Thymus (tissue), 11 donors: ENCODE data around the gene ELAVL1. TPM values are rescaled to one million over a fixed set of nuclear protein-coding genes. Genes with fewer than 3 reads are reported as not detected.
"Not testable (repeated sequence)": the region's sequence is repeated elsewhere in the genome, so short reads cannot be mapped to it uniquely, and the experiment has no call there.

Experiments
- DNase-seq, 9 donors: peaks; one replicate each; pipeline ENCODE4 v3.0.0-alpha.2; 2013; ENCODE audit warnings: low spot score in 9 of 9, low read depth in 6 of 9, missing footprints in 1 of 9
- H3K27ac ChIP-seq, 2 donors: one replicate each; pipeline ENCODE4 v1.5.1; 2013; ENCODE audit warnings: control low read depth in 1 of 2, low read depth in 1 of 2, low read length in 1 of 2, mild to moderate bottlenecking in 1 of 2, moderate library complexity in 1 of 2
- H3K27me3 ChIP-seq, 2 donors: one replicate each; pipeline ENCODE4 v1.5.1; 2013; ENCODE audit warnings: low read length in 1 of 2; ENCODE audit not compliant: control insufficient read depth in 2 of 2, insufficient read depth in 1 of 2
- H3K36me3 ChIP-seq, 2 donors: one replicate each; pipeline ENCODE4 v1.5.1; 2013; ENCODE audit warnings: low read length in 1 of 2, mild to moderate bottlenecking in 1 of 2, moderate library complexity in 1 of 2; ENCODE audit not compliant: control insufficient read depth in 2 of 2, insufficient read depth in 2 of 2
- H3K4me1 ChIP-seq, 2 donors: one replicate each; pipeline ENCODE4 v1.5.1; 2013; ENCODE audit warnings: low read length in 2 of 2; ENCODE audit not compliant: control insufficient read depth in 2 of 2, insufficient read depth in 2 of 2
- H3K4me3 ChIP-seq, 2 donors: one replicate each; pipeline ENCODE4 v1.5.1; 2013; ENCODE audit warnings: low read length in 2 of 2, control low read depth in 1 of 2, mild to moderate bottlenecking in 1 of 2
- H3K9me3 ChIP-seq, 2 donors: one replicate each; pipeline ENCODE4 v1.5.1; 2013; ENCODE audit warnings: low read length in 1 of 2, mild to moderate bottlenecking in 1 of 2; ENCODE audit not compliant: control insufficient read depth in 2 of 2, insufficient read depth in 1 of 2
- WGBS: extraction: QIAGEN DNeasy Blood & Tissue Kit; methylation state at CpG from one replicate; pipeline ENCODE4 v1.1.7; 2013; 5-methylcytosine and 5-hydroxymethylcytosine counted together
- polyA plus RNA-seq: library from polyadenylated mRNA; stranded (reverse); fragments of 200-250 nt; gene quantifications from one replicate; pipeline ENCODE4 v1.2.3, GENCODE V29; 2013
- total RNA-seq: library from RNA; stranded (reverse); fragments of 120-200 nt; gene quantifications from one replicate; pipeline ENCODE4 v1.2.4, GENCODE V29; 2013
- donor health status: healthy.

The ELAVL1 gene
- total and polyA plus RNA-seq, 2 donors = 20.8 to 45.6 TPM

DNA sequence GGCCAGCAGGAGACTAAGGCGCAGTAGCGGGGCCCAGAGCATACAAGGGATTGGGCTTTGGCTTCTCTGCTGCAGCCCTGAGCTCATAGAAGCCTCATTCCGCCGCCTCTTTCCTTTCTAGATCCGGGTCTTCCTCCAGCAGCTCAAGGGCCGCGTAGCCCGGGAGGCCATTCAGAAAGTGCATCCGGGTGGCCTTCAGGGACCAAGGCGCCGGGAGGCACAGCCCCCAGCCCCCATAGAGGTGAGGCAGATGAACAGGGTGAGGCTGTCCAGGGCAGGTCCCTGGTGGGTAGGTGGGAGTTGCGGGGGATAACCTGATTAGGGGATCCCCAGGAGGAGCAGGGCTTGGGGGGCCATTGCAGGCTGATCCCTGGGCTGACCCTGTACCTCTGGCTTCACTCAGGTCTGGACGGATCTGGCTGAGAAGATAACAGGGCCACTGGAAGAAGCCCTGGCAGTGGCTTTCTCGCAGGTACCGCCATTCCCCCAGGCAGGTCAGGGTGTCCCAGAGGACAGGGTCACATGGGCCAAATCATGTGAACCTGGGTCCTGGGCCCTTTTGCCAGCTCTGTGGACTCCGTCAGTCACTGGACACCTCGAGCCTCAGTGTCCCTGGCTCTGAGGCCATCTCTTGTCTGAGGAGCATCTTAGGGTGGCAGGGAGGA is 84.0 kb downstream of the ELAVL1 start:
- Histone ChIP-seq H3K36me3 (peaks cover 14 to 15% of the 10 kb centered on the region in 2 donors), H3K9me3 (peaks cover 0 to 6% of the 10 kb centered on the region in 2 donors), H3K27me3 (peaks cover 26 to 40% of the 10 kb centered on the region in 2 donors), H3K4me3 (peak overlapping the region; percentile 40 to 89), H3K4me1 (peaks cover 27 to 35% of the 10 kb centered on the region in 2 donors), H3K27ac (peak overlapping the region; percentile 10 to 84)
- WGBS = 71% methylated on average over 17 of the region's 17 CpGs
- DNase-seq = no peak

DNA sequence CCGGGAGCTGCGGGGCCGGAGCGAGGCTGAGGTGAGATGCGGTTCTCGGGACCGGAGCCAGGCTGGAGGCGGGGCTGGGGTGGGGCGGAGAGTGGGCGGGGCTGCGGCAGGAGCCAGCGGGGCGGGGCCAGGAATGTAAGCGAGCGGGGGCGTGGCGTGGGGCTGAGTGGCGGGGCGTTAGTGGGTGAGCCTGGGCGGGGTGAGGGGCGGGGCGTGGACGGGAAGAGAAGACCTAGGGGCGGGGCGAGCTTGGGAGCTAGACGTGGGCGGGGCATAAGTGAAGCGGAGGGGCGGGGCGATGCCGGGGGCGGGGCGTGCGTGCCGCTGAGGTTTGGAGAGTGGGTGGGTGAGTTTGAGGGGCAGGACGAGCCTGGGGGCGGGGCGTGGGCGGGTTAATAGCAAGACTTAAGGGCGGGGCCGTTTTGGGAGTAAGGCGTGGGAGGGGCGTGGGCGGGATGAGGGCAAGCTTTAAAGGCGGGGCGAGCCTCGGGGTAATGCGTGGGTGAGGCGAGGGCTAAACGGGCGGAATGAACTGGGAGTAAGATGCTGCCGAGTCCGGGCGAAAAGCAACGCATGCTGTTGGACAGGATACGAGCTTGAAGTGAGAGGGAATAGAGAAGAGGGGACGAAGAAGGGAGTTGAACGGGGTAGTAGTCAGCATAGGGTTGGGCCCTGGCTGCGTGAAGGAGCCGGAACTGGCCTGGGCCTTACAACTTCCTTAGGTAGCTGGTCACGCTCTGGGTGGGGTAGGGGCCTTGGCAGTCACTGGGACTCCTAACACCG is 84.7 kb downstream of the ELAVL1 start:
- WGBS = 2% methylated on average over 62 of the region's 62 CpGs
- Histone ChIP-seq H3K36me3 (peaks cover 14 to 15% of the 10 kb centered on the region in 2 donors), H3K27ac (peak overlapping the region; percentile 92 to 98), H3K4me3 (peak overlapping the region; percentile 50 to 89), H3K9me3 (peaks cover 0 to 6% of the 10 kb centered on the region in 2 donors), H3K27me3 (peaks cover 32 to 47% of the 10 kb centered on the region in 2 donors), H3K4me1 (peaks cover 25 to 37% of the 10 kb centered on the region in 2 donors)
- DNase-seq = peak; percentile 76 to 96 (median 92)

DNA sequence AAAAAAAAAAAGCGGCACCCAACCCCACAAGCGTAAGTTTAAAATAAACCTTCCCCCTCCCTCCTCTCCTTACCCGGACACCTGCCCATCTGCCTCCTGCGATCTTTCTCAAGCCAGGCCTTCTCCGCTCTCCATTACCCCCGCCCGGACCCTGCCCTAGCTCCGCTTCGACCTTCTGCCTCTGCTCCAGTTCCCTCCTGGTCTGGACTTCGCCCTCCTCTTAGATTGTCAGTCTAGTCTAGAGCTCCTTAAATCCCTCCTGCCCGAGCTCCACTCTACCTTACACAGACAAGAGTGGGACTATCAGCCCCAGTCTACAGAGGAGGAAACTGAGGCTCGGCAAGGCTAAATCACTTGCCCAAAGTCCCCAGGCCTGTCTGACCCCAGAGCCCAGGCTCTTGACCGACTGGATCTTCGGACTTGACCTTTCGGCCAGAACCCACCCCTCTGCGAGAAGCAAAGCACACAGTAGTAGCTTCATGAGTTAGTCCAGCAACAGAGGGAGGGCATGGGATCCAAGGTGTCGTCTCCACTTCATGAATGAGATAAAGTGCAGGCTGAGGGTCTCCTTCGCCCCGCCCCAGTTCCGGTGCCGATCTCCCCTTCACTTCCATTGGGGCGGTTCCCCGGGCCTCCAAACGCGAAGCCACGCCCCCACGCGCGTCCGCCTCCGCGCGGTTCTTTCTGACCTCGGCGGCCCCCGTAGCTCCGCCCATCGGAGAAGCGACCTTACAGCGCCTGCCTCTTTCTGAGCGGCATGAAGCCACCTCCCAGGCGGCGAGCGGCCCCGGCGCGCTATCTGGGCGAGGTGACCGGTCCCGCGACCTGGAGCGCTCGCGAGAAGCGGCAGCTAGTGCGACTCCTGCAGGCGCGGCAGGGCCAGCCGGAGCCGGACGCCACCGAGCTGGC is 85.6 kb downstream of the ELAVL1 start, which contains the start of gene SNAPC2:
SNAPC2 (plus strand) TSS at position 729 of the 909 bp plus-strand sequence; CDS start at position 758, 29 bp downstream.
- Histone ChIP-seq H3K27ac (peak within 1 kb of the TSS; percentile 92 to 98), H3K36me3 (peaks cover 14 to 15% of the 10 kb centered on the region in 2 donors), H3K9me3 (peaks cover 0 to 6% of the 10 kb centered on the region in 2 donors), H3K4me1 (peaks cover 20 to 39% of the 10 kb centered on the region in 2 donors), H3K4me3 (peak within 1 kb of the TSS; percentile 50 to 89), H3K27me3 (peaks cover 40 to 54% of the 10 kb centered on the region in 2 donors)
- peak; percentile 89 to 99 (median 97) for DNase-seq
- 7% methylated on average over 62 of the region's 62 CpGs for WGBS

DNA sequence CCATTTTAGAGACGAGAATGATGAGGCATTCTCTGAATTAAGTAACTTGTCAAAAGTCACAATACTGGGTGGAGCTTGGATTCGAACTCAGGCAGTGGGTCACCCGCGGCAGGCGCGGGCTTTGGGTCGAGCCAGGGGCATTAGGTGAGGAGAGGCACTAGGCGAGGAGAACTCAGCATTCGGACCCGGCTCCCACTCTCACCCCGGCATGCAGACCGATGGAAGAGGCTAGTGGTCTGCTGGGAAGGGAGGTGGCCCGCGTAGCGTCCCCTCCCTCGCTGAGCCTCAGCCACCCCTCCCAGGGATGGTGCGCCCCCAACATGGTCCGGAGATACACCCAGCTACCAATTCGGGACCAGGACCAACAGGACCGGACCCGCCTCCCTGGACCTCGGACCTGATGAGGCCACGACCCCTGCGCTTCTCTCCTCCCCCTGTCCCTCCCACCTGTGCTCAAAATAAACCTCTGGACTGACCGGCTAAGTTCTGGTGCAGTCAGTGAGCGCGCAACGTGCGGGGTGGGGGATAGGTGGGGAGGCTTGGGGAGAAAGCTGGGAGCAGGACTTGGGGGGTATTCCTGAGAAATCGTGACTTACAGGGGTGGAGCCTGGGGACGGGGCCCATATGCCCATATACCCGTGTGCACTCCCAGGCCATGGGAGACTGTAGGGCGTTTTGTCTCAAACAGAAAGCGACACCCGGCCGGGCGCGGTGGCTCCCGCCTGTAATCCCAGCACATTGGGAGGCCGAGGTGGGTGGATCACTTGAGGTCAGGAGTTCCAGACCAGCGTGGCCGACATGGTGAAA is 86.6 kb downstream of the ELAVL1 start:
- 47% methylated on average over 42 of the region's 42 CpGs for WGBS
- H3K4me3 ChIP-seq = no peak overlapping the region

DNA sequence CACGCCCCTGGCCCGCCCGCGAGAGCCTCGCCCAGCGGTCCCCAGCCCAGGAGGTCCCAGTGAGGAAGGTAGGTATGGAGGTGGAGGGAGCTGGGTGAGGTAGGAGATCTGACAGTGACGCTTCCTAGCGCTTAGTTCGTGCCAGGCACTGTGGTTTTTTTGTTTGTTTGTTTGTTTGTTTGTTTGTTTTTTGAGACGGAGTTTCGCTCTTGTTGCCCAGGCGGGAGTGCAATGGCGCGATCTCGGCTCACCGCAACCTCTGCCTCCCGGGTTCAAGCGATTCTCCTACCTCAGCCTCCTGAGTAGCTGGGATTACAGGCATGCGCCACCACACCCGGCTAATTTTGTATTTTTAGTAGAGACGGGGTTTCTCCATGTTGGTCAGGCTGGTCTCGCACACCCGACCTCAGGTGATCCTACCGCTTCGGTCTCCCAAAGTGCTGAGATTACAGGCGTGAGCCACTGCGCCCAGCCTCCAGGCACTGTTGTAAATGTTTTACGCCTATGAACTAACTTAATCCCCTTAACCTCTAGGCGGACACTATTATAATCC is 87.3 kb downstream of the ELAVL1 start:
- peaks cover 20 to 37% of the 10 kb centered on the region in 2 donors for H3K4me1 ChIP-seq
- H3K27me3 ChIP-seq = peaks cover 48 to 67% of the 10 kb centered on the region in 2 donors
- WGBS = 28% methylated on average over 29 of the region's 29 CpGs
- peaks cover 16 to 17% of the 10 kb centered on the region in 2 donors for H3K36me3 ChIP-seq
- not testable (repeated sequence) for DNase-seq, H3K27ac ChIP-seq, H3K9me3 ChIP-seq
- peak overlapping the region in 1 of 2 donors; percentile 14 for H3K4me3 ChIP-seq

More for the DNA sequence above, 86.6 kb downstream of the ELAVL1 start:
- peaks cover 14 to 15% of the 10 kb centered on the region in 2 donors for H3K36me3 ChIP-seq
- peaks cover 0 to 6% of the 10 kb centered on the region in 2 donors for H3K9me3 ChIP-seq
- no peak for DNase-seq
- no peak overlapping the region for H3K27ac ChIP-seq
- peaks cover 20 to 37% of the 10 kb centered on the region in 2 donors for H3K4me1 ChIP-seq
- H3K27me3 ChIP-seq = peaks cover 48 to 62% of the 10 kb centered on the region in 2 donors

DNA sequence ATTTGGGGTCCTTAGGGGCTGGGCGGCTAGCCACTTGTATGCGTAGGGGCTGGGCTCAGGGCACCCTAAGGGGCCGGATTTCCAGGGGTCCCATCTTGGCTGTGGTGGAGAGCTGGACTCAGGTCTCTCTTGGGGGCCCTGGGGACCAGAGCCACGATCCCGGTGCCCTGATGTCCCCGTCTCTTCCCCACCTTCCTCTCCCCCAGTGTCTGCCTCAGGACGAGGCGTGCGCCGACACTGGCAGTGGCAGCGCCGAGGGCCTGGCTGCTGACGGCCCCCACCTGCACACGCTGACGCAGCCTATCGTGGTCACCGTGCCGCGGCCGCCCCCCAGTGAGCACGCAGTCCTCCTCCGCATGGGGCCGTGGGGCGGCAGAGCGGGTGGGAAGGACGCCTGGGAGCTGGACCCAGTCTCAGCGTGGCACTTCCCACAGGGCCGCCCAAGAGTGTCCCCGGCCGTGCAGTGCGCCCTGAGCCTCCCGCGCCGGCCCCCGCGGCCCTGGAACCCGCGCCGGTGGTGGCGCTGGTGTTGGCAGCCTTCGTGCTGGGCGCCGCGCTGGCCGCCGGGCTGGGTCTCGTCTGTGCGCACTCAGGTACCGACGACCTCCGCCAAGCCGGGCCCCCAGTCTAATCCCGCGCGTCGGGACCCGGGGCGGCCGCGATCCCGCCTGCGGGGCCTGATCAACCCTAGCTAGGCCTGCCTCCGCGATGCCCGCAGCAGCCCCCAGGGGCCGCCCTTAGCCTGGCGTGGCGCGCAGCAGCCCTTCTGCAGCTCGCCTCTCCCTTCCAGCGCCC is 88.0 kb downstream of the ELAVL1 start:
- WGBS = 2% methylated on average over 71 of the region's 71 CpGs
- peaks cover 48 to 71% of the 10 kb centered on the region in 2 donors for H3K27me3 ChIP-seq
- H3K36me3 ChIP-seq = peaks cover 16 to 18% of the 10 kb centered on the region in 2 donors
- H3K4me1 ChIP-seq = peaks cover 20 to 37% of the 10 kb centered on the region in 2 donors
- peaks cover 0 to 6% of the 10 kb centered on the region in 2 donors for H3K9me3 ChIP-seq
- H3K4me3 ChIP-seq = peak overlapping the region in 1 of 2 donors; percentile 44
- H3K27ac ChIP-seq = no peak overlapping the region
- peak in 2 of 9 donors; percentile 39 to 51 for DNase-seq

DNA sequence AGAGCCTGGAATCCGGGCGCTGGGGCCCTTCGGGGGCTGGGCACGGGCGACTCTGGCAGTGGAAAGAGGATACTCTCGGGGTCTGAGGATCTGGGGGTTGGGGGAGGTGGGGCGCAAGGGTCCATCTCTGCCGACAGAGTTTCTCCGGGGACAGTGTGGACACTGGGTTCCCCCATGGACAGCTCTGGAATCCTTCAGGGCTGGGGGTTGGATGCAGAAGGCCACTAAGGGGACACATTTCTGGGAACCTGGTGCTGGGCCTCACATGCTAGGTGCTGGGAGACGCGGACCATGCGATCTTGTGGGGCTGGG is 88.5 kb downstream of the ELAVL1 start:
- peaks cover 48 to 71% of the 10 kb centered on the region in 2 donors for H3K27me3 ChIP-seq
- no peak overlapping the region for H3K27ac ChIP-seq
- peak overlapping the region in 1 of 2 donors; percentile 44 for H3K4me3 ChIP-seq
- whole genome bisulfite sequencing = 7% methylated on average over 12 of the region's 12 CpGs
- H3K4me1 ChIP-seq = peaks cover 20 to 37% of the 10 kb centered on the region in 2 donors
- H3K9me3 ChIP-seq = peaks cover 1 to 6% of the 10 kb centered on the region in 2 donors
- peaks cover 15 to 18% of the 10 kb centered on the region in 2 donors for H3K36me3 ChIP-seq
- no peak for DNase-seq
